ENCODE data around the gene KIF15. TPM values are rescaled to one million over a fixed set of nuclear protein-coding genes. Genes with fewer than 3 reads are reported as not detected.
A peak's percentile ranks its signal among the peaks of the same experiment; 100 is the strongest.

The KIF15 gene
- polyA plus RNA-seq, 1 donor = 9.2 TPM

DNA sequence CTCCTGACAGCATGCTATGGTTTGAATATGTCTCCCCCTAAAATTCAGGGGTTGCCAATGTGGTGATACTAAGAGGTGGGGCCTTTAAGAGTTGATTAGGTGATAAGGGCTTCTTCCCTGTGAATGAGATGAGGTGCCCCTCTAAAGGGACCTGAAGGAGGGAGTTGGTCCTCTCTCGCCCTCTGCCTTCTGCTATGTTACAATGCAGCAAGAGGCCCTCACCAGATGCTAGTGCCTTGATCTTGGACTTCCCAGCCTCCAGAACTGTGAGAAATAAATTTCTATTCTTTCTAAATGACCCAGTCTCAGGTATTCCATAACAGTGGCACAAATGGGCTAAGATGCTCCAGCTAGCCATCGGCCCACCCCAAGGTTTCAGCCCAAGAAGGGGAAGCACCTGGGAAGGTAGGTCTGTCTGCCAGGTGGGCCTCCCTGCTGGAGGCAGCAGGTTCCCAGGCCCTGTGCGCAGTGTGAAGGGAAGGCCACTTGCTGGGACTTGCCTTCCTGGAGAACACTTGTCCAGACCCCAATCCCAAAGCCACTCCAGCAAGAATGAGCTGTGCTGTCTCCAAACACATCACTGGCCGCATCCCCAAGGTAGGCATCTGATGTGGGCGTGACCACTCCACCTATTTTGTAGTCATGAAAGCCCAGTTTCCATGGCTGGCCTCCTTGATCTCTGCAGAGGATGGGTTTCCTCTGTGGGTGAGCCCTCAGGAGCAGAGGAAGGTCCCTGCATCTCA is 121.8 kb downstream of the KIF15 start:
- no peak for DNase-seq

DNA sequence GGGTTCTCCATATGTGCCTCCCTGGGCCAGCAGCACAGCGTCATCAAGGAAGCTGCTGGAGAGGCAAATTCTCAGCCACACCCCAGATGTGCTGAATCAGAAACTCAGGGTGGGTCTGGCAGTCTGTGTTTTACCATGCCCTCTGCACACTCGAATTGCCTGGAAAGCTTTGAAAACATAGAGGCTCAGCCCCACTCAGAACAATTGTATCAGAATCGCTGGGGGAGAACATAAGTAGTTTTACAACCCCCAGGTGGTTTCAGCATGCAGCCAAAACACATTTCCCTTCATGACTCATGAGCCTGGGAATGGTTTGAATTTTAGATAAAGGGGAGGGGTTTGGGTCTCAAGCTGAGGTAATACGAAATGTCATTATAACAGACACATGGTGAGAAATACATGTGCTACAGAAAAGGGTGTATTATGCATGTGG is 122.4 kb downstream of the KIF15 start:
- DNase-seq = peak; percentile 36

- DNase-seq = no peak
Observed at GRCh38 chr3:44885618-44886017, 124.0 kb downstream of the KIF15 start.

DNA sequence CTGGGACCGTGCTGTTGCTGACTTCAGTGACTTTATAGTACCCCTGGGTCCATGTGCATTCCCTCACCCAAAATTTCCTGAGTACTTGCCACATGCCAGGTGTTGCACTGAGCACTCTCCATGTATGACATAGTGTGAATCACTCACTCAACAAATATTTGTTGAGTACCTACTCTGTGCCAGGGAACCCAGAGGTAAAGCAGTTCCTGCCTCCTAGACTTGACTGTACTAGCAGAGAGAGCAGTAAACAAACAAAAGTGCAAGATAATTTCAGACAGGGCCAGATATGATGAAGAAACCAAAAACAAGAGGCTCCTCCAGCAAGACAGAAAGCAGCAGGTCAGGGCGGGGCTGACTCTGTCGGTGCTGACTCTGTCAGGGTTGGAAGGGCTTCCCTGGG is 125.0 kb downstream of the KIF15 start:
- no peak for DNase-seq

DNA sequence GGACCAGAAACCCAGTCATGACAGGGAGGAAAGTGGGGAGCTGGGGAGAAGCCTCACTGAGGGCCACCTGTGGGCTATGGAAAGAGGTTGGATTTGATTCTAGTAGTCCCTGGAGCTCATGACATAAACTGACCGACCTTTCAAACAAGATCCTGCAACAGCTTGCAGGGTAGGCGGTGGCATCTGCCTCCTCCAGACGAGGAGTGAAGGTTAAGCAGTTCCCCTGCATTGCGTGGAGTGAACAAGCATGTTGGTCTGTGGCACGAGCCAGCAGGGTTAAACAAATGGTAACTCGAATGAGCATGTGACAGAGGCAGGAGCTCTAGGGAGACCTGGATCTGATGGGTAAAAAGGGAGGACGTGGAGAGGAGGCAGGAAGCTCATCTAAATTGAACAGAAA is 125.5 kb downstream of the KIF15 start:
- no peak for DNase-seq

GRCh38 chr3:44890258-44890657 is 128.7 kb downstream of the KIF15 start:
- no peak for DNase-seq

- no peak for DNase-seq
Observed at GRCh38 chr3:44890852-44891251, 129.3 kb downstream of the KIF15 start.

DNA sequence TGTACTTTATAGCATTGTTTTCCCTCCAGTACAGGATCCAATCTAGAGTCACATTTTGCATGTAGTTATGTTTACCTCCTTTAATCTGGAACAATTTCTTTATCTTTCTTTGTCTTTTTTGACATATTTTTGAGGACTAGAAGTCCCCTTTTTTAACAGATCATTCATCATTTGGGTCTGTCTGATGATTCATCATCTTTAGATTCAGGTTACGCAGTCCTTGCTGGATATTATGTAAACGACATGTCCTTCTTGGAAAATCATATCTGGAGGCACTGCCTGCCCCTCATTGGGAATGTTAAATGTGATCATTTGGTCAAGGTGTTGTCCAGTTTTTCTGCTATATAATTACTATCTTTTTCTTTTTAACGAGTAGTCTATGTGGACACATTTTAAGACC is 131.1 kb downstream of the KIF15 start:
- DNase-seq = no peak

DNA sequence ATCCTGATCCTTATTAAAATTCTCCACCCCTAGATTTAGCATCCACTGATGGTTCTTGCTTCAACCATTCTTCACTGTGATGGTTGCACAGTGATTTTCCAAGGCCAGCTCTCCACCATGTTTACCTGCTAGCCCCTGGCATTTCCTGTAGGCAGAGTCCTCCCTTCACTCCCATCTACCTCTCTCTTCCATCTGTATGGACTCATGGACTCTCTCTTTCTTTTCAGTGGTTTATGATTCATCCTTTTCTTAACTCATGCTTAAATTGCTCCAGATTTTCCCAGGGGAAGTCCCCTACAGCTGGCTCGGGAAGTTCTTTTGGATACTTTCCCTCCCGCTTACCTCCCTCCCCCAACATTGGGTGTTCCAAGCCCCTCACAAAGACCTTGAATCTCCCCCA is 131.5 kb downstream of the KIF15 start:
- DNase-seq = no peak

DNA sequence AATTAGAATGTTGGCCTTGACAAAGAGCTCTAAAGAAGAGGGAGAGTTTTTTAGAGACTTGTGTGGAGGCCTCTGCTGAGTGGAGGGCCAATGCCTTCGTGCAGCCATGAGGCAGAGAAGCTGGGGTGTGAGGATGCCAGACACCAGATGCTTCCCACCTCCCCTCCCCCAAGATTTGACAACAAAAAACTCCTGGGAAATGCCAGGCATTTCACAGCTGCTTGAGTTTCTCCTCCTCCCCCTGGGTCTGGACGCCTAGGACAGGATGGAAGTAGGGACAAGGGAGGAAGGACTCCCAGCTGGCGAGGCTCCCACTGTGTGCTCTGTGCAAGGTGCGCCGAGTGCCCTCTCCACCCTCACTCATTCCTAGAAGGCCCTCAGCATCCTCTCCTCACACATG is 132.9 kb downstream of the KIF15 start:
- no peak for DNase-seq

GRCh38 chr3:44896440-44896839 is 134.8 kb downstream of the KIF15 start:
- no peak for DNase-seq

GRCh38 chr3:44899683-44900367 is 138.2 kb downstream of the KIF15 start:
- DNase-seq = no peak

- DNase-seq = no peak
Observed at GRCh38 chr3:44902628-44903027, 141.0 kb downstream of the KIF15 start.

Other genes with a start within 250 kb of the KIF15 start
- gene ZKSCAN7, start 206.6 kb upstream of the KIF15 start, polyA plus RNA-seq (ENCODE audit: insufficient read length) = 7.3 TPM
- gene ZNF660, start 176.8 kb upstream of the KIF15 start, polyA plus RNA-seq (ENCODE audit: insufficient read length) = 5.7 TPM
- gene ZNF197, start 136.8 kb upstream of the KIF15 start, polyA plus RNA-seq (ENCODE audit: insufficient read length) = 15.0 TPM
- 6.2 TPM for gene ZNF35, start 113.1 kb upstream of the KIF15 start, polyA plus RNA-seq (ENCODE audit: insufficient read length)
- 5.8 TPM for gene ZNF502, start 49.1 kb upstream of the KIF15 start, polyA plus RNA-seq (ENCODE audit: insufficient read length)
- gene ZNF501, start 32.2 kb upstream of the KIF15 start, polyA plus RNA-seq (ENCODE audit: insufficient read length) = 5.2 TPM
- gene KIAA1143, start 175 bp upstream of the KIF15 start, polyA plus RNA-seq (ENCODE audit: insufficient read length) = 32.0 TPM
- 13.7 TPM for gene TMEM42, start 100.1 kb downstream of the KIF15 start, polyA plus RNA-seq (ENCODE audit: insufficient read length)
- gene TGM4, start 112.8 kb downstream of the KIF15 start, polyA plus RNA-seq (ENCODE audit: insufficient read length) = not detected
- 41.0 TPM for gene ZDHHC3, start 214.4 kb downstream of the KIF15 start, polyA plus RNA-seq (ENCODE audit: insufficient read length)
- 42.1 TPM for gene EXOSC7, start 214.4 kb downstream of the KIF15 start, polyA plus RNA-seq (ENCODE audit: insufficient read length)

Data from hindlimb muscle (tissue), 1 donor.